IPS-18a (cell line): Measurements from ENCODE around the gene RBM4.

Experiments used
- H3K27ac ChIP-seq: one replicate; pipeline ENCODE4 v1.5.1; 2013; ENCODE audit warnings: low read length
- H3K27me3 ChIP-seq: one replicate; pipeline ENCODE4 v1.6.1; 2013; ENCODE audit warnings: mild to moderate bottlenecking, low read length; ENCODE audit not compliant: control insufficient read depth, insufficient read depth
- H3K36me3 ChIP-seq: one replicate; pipeline ENCODE4 v1.6.1; 2013; ENCODE audit warnings: low read depth, low read length; ENCODE audit not compliant: control insufficient read depth
- H3K4me1 ChIP-seq: one replicate; pipeline ENCODE4 v1.6.1; 2013; ENCODE audit warnings: low read depth, low read length; ENCODE audit not compliant: control insufficient read depth
- H3K4me3 ChIP-seq: one replicate; pipeline ENCODE4 v1.5.1; 2013; ENCODE audit warnings: low read length
- H3K9ac ChIP-seq: one replicate; pipeline ENCODE4 v1.6.1; 2013; ENCODE audit warnings: mild to moderate bottlenecking, low read length, moderate library complexity
- H3K9me3 ChIP-seq: one replicate; pipeline ENCODE4 v1.6.1; 2013; ENCODE audit warnings: low read depth, low read length; ENCODE audit not compliant: control insufficient read depth

Gene RBM4

GRCh38 chr11:66619080-66619554 is 19.4 kb upstream of the RBM4 start:
- Histone ChIP-seq H3K4me3 (peak overlapping the region; percentile 94), H3K36me3 (peaks cover 45% of the 10 kb centered on the region), H3K4me1 (peaks cover 14% of the 10 kb centered on the region), H3K27ac (no peak overlapping the region), H3K9ac (no peak overlapping the region), H3K27me3 (no peaks in the 10 kb centered on the region), H3K9me3 (no peaks in the 10 kb centered on the region)

DNA sequence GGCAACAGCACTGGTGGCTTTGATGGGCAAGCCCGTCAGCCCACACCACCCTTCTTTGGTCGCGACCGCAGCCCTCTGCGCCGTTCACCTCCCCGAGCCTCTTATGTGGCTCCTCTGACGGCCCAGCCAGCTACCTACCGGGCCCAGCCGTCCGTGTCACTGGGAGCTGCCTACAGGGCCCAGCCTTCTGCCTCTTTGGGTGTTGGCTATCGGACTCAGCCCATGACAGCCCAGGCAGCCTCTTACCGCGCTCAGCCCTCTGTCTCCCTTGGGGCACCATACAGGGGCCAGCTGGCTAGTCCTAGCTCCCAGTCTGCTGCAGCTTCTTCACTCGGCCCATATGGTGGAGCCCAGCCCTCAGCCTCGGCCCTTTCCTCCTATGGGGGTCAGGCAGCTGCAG is 14.1 kb upstream of the RBM4 start:
- Histone ChIP-seq H3K27me3 (no peaks in the 10 kb centered on the region), H3K27ac (no peak overlapping the region), H3K4me3 (no peak overlapping the region), H3K9me3 (no peaks in the 10 kb centered on the region), H3K36me3 (peaks cover 78% of the 10 kb centered on the region), H3K9ac (no peak overlapping the region), H3K4me1 (no peaks in the 10 kb centered on the region)

- H3K27ac ChIP-seq: no peak overlapping the region
- no peaks in the 10 kb centered on the region for H3K27me3 ChIP-seq
- peaks cover 86% of the 10 kb centered on the region for H3K36me3 ChIP-seq
- no peaks in the 10 kb centered on the region for H3K4me1 ChIP-seq
- no peak overlapping the region for H3K4me3 ChIP-seq
- H3K9ac ChIP-seq: no peak overlapping the region
- H3K9me3 ChIP-seq: no peaks in the 10 kb centered on the region
Measured at GRCh38 chr11:66625041-66625751, 13.3 kb upstream of the RBM4 start.

- H3K9ac ChIP-seq: no peak overlapping the region
- H3K27ac ChIP-seq: no peak overlapping the region
- H3K9me3 ChIP-seq: no peaks in the 10 kb centered on the region
- peaks cover 84% of the 10 kb centered on the region for H3K36me3 ChIP-seq
- H3K4me1 ChIP-seq: no peaks in the 10 kb centered on the region
- H3K4me3 ChIP-seq: no peak overlapping the region
- H3K27me3 ChIP-seq: no peaks in the 10 kb centered on the region
Measured at GRCh38 chr11:66625752-66626149, 12.8 kb upstream of the RBM4 start.

GRCh38 chr11:66626382-66626781 is 12.1 kb upstream of the RBM4 start:
- Histone ChIP-seq H3K9ac (no peak overlapping the region), H3K27me3 (no peaks in the 10 kb centered on the region), H3K4me1 (no peaks in the 10 kb centered on the region), H3K4me3 (no peak overlapping the region), H3K27ac (no peak overlapping the region), H3K36me3 (peaks cover 84% of the 10 kb centered on the region), H3K9me3 (no peaks in the 10 kb centered on the region)

DNA sequence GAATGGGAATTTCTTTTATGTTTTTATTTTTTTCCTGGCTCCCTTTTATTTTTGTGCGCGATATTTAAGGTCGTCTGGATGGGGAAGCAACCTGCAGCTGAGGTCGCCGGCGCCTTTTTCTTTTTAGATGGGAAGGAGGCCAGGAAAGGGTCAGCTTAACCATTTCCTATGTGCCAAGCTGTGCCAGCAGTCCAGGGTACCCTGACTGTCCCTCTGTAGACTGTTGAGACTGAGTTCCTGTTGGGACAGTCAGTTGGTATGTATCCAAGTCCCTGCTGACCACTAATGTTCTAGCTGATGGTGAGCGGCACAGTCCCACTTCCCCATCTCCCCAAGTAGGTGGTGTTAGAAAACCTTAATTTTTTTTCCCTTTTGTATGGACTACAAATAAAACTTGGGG is 11.6 kb upstream of the RBM4 start:
- Histone ChIP-seq H3K36me3 (peaks cover 81% of the 10 kb centered on the region), H3K27ac (no peak overlapping the region), H3K27me3 (no peaks in the 10 kb centered on the region), H3K9ac (no peak overlapping the region), H3K9me3 (no peaks in the 10 kb centered on the region), H3K4me3 (no peak overlapping the region), H3K4me1 (no peaks in the 10 kb centered on the region)

DNA sequence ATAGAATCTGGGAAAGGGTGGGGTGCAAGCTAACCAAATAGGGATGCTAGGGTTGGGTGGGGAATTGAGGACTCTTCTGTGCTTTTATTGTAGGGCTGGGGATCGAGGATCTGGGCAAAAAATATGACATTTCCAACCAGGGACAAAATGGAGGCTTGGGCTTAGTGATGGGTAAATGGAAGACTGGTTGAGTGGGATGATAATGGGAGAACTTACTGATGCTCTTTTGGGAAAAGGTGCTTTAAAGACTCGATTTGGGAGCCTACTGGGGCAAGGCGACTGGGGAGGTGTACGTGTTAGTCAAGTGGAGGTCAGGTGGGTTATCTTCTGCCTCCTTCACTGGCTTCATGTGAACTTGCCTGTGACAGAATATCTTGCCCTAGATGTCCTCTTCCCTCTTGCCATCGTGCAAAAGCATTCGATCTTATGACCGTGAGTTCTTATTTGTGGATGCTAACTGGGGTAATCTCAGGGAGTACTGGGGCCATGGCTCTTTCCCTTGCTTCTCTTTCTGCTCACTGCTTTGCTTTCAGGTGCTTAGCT is 10.4 kb upstream of the RBM4 start:
- Histone ChIP-seq H3K9ac (no peak overlapping the region), H3K9me3 (no peaks in the 10 kb centered on the region), H3K27ac (no peak overlapping the region), H3K36me3 (peaks cover 70% of the 10 kb centered on the region), H3K4me1 (no peaks in the 10 kb centered on the region), H3K4me3 (no peak overlapping the region), H3K27me3 (no peaks in the 10 kb centered on the region)

- H3K4me3 ChIP-seq: no peak overlapping the region
- H3K4me1 ChIP-seq: no peaks in the 10 kb centered on the region
- peaks cover 62% of the 10 kb centered on the region for H3K36me3 ChIP-seq
- no peaks in the 10 kb centered on the region for H3K9me3 ChIP-seq
- no peaks in the 10 kb centered on the region for H3K27me3 ChIP-seq
- H3K27ac ChIP-seq: no peak overlapping the region
- no peak overlapping the region for H3K9ac ChIP-seq
Measured at GRCh38 chr11:66629356-66629755, 9.1 kb upstream of the RBM4 start.

DNA sequence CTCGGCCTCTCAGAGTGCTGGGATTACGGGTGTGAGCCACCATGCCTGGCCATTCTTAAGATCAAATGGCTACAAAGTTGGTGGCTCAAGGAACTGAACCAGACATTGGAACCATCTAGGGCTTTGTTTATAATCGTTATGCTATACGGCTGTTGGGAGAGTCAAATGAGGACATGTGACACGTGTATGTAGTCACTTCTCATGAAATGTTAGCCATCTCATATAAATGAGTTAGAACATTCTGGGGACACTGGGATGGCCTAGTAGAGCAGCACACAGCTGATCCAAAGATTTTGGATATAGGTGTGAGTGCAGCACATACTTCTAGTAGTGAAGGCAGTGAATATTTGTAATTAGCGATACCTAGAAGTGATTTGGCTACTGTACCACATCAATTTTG is 6.6 kb upstream of the RBM4 start:
- Histone ChIP-seq H3K27ac (no peak overlapping the region), H3K9ac (no peak overlapping the region), H3K27me3 (no peaks in the 10 kb centered on the region), H3K9me3 (no peaks in the 10 kb centered on the region), H3K4me1 (no peaks in the 10 kb centered on the region), H3K4me3 (no peak overlapping the region), H3K36me3 (peaks cover 39% of the 10 kb centered on the region)

DNA sequence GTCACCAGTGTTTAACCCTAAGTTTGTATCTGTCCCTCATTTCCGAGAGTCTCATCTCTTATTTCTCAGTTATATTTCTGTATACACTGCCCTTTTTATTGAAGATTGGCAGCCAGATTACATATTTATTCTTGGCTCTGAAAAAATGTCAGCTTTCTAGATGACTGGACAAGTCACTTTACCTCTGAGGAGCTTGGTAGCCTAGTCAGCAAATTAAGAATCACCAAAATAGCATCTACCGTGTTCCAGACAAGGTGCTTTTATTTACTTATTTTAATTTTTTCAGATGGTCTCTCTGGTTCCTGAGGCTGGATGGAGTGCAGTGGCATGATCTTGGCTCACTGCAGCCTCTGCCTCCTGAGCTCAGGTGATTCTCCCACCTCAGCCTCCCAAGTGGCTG is 5.6 kb upstream of the RBM4 start:
- Histone ChIP-seq H3K9ac (no peak overlapping the region), H3K4me1 (peaks cover 8% of the 10 kb centered on the region), H3K36me3 (peaks cover 28% of the 10 kb centered on the region), H3K4me3 (no peak overlapping the region), H3K9me3 (no peaks in the 10 kb centered on the region), H3K27ac (no peak overlapping the region), H3K27me3 (no peaks in the 10 kb centered on the region)

- Histone ChIP-seq H3K9me3 (no peaks in the 10 kb centered on the region), H3K36me3 (peaks cover 21% of the 10 kb centered on the region), H3K4me3 (no peak overlapping the region), H3K27me3 (no peaks in the 10 kb centered on the region), H3K27ac (no peak overlapping the region), H3K9ac (no peak overlapping the region), H3K4me1 (peaks cover 26% of the 10 kb centered on the region)
Measured at GRCh38 chr11:66636411-66636810, 2.1 kb upstream of the RBM4 start.

GRCh38 chr11:66637557-66638176 is 836 bp upstream of the RBM4 start:
- peaks cover 32% of the 10 kb centered on the region for H3K36me3 ChIP-seq
- H3K9ac ChIP-seq: peak overlapping the region; percentile 100
- H3K4me3 ChIP-seq: peak overlapping the region; percentile 68
- no peaks in the 10 kb centered on the region for H3K9me3 ChIP-seq
- H3K4me1 ChIP-seq: peaks cover 36% of the 10 kb centered on the region
- no peaks in the 10 kb centered on the region for H3K27me3 ChIP-seq
- peak overlapping the region; percentile 94 for H3K27ac ChIP-seq
